IPS-NIHi7 (cell line): ENCODE results near the gene CCDC93.
A peak's percentile ranks its signal among the peaks of the same experiment; 100 is the strongest.
"Not testable (repeated sequence)": the region's sequence is repeated elsewhere in the genome, so short reads cannot be mapped to it uniquely, and the experiment has no call there.

Source experiments
- DNase-seq: peaks from one replicate; pipeline ENCODE4 v3.0.0; 2012; ENCODE audit warnings: mixed read lengths; ENCODE audit errors: extremely low spot score

The CCDC93 gene

DNA sequence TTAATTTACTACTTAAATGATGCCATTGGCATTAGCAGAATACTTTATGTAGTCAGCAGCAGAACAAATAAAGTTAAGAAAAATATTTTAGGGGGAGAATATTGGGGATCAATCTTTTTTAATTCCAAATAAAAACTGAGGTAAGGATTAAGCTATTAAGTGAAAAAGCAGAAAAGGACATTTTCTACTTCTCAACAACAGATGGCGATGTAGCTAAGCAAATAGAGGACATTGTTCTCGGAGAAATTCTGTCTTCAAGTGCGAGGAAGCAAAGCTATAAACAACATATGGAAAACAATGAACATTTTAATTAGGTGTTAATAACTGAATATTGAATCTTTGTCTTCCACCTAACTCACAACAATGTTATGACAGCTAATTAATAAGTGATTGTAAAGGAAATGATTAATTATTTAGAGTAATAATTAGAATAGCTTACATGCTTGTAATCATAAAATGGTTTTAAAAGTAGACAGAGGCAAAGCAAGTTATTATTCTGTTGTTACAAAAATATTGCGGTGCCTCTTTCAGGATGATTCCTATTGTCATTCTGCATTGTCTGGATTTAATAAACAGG lies 32.9 kb upstream of the CCDC93 start:
- DNase-seq: peak; percentile 38

DNA sequence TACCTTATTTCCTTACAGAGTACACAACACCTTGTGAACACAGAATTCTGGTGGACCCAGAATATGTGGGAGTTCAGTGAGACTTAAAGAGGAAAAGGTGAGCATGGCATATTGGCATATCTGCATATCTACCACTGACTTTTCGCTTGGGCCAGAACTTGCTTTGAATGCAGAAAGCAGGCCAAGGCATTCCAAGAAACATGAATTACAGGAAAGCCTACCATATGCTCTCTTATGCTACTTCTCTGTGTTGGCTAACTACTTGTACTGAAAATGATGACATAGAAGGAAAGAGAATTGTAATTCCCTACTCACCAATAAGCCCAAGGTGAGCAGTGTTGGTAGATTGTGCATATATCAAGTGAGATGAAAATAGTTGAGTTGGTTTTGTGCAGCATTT lies 31.4 kb upstream of the CCDC93 start:
- no peak for DNase-seq

DNA sequence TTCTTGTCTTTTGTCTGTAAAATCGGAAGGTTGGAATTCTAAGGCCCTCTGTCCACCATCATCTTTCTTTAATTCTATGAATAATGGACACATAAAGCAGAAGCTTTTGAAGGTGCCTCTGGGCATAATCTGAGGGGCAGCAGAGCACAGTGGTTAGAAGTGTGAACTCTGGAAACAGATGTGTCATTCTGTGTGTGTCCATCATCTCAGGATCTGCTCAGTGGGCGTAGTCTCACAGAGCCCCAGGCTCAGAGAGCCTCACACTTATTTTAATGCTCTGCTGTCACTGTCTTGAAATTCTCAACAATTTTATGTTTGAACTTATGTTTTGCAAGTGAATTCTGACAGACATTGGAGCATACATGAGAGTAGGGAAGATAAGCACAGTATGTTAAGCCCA lies 31.0 kb upstream of the CCDC93 start:
- no peak for DNase-seq

DNA sequence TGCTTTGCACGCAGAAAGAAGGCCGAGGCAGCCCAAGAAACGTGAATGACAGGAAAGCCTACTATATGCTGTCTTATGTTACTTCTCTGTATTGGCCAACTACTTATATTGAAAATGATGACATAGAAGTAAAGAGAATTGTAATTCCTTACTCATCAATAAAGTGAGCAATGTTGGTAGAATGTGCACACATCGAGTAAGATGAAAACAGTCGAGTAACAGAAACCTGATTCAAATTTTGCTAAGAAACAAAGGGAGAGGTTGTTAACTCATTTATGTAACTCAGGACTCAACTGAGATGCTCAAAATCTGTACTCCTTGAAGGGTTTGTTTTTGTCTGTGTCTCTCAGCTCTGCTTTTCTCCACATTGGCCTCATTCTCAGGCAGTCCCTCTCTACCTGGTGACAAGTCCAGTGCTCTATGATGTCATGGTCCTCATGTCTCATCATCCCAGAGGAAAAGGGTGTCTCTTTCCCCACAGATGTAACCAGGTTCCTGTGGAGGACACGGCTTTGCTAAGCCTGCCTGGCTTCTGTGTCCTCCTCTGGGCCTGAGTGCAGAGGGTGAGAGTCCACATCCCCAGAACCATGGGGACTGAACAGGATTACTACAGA lies 30.3 kb upstream of the CCDC93 start:
- DNase-seq: no peak

DNA sequence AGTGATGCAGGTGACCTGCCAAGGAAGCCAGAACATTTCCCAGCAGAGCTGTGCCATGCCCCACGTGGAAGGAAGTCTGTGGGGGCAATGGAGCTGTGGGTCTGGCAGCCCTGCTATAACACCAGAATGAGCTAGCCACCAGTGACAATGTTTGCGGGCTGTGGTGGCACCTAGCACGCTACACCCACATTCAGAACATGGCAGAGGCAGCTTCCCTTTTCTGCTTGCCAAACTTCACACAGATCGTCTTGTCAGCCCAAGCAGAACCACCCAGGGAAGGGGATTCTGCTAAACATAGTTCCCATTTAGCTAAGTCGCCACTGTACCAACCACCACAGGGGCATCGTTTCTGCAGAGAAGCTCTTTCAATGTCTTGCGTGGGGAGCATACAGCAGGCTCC lies 27.0 kb upstream of the CCDC93 start:
- no peak for DNase-seq

DNA sequence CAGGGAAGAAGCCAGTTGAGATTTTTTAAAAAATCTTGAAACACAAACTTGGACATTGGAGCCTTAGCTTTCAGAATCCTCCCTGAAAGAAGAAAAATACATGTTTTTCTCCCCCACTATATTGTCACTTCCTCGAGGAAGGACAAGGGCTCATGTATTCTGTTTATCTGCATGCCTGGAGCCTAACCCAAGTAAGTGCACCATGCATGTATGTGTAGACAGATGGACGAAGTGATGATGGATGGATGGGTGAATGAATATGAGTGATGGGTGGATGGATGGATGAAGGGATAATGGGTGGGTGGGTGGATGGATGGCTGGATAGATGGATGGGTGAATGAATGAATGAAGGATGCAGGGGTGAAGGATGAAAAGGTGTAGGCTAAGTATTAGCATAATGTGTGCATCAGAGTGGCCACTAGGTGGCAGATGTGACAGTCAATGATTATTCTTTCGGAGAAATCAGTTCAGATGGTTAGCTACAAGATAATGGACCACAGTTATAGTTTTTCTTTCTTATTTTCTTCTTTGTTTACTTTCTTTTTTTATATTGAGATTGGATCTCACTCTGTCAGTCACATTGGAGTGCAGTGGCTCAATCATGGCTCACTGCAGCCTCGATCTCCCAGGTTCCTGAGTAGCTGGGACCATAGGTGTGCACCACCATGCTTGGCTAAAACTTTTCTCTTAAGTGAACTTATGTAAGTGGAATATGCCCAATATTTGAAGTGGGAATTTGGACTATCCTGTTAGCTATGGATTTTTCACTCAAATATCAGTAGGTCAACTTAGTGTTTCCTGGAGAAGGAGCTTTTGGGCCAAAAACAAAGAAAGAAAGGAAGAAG lies 18.5 kb upstream of the CCDC93 start:
- peak; percentile 57 for DNase-seq

DNA sequence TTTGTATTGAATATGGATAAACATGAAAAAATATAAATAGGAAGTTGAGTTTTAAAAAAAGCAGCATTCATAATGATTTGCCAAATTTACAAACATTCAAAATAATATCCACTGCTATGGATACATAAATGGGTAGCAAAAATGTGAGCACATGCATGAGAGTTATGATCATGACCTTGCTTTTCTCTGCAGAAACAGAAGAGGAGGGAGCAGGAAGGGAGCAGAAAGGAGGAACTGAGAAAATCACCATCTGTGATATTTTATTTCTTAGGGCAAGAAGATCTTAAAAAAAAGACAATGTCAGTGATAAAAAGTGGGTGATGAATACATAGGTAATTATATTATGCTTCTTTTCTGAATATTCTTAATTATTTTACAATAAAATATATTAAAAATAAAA lies 17.7 kb upstream of the CCDC93 start:
- no peak for DNase-seq

DNA sequence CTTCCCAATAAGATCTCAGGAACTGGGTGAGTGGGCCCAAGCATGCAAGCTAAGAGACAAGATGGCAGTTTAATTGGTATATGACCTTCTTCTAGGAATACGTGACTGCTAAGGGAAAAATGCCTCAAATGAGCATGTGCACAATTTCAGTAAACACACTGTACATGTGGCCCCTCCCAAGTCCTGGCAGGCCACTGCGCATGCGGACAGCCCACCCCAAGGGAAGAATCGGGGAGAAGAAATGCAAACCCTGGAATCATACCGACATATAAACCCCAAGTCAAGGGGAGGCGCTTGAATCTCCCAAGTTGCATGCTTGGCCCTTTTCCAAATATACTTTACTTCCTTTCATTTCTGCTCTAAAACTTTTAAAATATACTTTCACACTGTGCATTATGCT lies 15.2 kb upstream of the CCDC93 start:
- no peak for DNase-seq

DNA sequence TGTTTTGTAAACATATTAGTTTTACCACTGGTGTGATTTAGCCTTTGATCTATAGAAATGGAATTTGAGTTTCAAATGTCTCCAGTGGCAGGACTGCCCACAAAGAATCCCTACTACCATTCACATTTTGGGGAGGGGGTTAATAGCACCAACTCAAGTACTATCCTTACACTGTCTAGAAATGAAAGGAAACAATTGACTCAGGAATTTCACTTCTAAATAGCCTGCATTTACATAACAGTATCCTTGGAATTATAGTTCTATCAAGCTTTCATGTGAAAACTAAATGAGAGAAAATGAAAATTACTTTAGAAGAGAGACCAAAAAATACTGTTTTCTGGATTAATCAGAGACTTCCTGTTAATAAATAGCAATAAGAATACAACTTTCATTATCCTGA lies 7.5 kb upstream of the CCDC93 start:
- DNase-seq: no peak

DNA sequence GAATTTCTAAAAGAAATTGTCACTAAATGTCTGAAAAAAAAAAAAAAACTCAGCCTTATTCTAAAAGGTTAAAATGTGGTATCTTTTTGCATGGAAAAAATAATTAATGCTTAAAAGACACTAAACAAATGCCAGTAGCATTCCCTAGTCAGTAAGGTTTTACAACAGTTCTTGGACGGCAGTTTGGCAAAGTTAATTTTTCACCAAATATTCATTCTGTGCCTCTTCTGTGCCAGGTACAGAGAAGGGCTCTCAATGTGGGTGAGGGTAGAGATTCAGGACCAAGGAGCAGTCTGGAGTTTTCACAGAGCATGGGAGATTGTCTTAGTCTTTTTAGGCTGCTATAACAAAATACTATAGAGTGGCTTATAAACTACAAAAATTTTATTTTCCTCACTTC lies 6.0 kb upstream of the CCDC93 start:
- no peak for DNase-seq

DNA sequence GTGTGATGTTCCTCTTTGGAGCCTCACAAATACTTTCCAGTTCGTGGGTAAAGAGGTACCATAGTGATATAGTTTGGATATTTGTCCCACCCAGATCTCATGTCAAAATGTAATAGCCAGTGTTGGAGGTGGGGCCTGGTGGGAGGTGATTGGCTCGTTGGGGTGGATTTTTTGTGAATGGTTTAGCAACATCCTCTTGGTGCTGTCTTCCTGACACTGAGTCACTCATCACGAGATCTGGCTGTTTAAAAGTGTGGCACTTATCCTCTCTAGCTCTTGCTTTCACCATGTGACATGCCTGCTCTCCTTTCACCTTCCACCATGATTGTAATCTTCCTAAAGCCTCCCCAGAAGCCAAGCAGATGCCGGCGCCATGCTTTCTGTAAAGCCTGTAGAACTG lies 3.0 kb upstream of the CCDC93 start:
- DNase-seq: no peak

DNA sequence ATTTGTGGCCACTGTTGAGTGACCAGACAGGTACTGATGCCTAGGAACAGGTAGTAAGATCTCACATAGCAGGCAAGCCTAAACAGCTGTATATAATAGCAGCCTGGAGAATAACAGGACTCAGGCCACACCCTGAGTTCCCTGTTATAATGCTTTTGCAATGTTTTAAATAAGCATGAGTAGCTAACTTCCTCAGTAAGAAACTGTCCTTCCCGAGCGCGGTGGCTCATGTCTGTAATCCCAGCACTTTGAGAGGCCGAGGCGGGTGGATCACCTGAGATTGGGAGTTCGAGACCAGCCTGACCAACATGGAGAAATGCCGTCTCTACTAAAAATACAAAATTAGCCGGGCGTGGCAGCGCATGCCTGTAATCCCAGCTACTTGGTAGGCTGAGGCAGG lies 1.9 kb upstream of the CCDC93 start:
- not testable (repeated sequence) for DNase-seq

DNA sequence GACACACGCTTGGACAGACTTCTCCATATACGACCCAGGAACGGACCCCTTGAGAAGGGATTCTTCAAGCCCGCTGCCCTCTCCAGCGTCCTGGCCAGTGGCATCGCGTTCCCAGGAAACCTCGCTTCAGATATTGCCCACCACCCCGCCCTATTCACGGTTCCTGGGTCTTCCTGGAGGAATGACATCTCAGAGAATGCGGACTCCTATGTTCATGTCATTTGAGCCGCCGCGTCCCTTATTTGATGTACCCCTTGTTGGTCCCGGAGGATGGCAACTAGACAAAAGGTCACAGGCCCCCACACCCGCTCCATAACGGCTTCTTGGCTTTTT lies 588 bp upstream of the CCDC93 start:
- DNase-seq: peak; percentile 31

DNA sequence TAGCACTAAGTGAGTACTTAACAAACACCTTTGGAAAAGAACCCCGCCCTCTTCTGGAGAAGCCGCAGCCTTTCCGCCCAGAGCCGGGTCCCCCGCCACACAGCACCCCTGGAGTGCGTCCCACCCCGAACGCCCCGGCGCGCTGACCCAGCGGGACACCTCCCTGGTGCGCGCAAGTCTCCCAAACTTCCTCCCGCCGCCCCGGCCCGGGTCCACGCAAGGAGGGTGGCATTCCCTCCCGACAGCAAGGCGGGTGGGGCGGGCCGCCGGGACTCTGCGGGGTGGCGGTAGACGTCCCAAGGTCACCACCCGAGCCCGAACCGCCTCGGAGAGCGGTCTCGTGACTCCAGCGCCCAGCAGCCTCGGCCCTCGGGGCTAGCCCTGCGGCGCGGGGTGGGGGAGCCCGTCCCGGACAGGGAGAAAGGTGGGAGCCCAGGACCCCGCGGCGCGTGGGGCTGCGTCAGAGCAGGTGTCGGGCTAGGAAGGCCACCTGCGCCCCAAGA lies 598 bp downstream of the CCDC93 start:
- DNase-seq: peak; percentile 52

DNA sequence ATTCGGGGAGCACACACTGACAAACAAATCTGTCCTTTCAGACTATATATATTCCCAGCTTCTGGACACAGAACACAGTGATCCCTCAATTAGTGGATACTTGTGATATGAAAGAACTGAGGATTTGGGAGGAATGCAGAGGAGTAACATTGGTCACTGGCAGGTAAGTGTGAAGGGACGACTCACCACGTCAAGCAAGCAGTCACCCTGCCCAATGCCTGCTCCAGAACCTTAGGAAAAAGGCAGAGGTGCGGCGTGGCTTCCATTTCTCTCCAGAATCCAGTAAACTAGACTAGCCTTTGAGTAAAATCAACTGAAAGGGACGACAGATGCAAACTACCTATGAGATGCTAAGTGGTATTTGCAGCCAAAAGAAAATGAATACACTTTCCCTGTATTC lies 1.1 kb downstream of the CCDC93 start:
- DNase-seq: no peak

DNA sequence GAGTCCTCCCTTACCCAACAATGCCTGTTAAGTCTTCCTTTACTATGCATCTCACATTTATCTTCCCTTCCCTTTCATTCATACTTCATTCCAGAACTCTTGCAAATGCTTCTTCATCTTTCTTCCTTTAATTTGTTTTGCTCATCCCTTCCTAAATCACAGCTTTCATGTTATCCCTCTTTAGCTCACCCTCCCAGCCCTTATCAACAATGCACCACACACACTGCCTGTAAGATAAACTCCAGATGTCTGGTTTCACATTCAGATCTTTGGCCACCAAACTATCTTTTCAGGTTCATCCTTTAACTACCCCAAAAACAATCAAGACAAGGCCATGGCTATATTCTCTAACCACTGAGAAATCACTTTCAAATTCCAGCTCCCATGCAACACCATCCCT lies 3.4 kb downstream of the CCDC93 start:
- no peak for DNase-seq

DNA sequence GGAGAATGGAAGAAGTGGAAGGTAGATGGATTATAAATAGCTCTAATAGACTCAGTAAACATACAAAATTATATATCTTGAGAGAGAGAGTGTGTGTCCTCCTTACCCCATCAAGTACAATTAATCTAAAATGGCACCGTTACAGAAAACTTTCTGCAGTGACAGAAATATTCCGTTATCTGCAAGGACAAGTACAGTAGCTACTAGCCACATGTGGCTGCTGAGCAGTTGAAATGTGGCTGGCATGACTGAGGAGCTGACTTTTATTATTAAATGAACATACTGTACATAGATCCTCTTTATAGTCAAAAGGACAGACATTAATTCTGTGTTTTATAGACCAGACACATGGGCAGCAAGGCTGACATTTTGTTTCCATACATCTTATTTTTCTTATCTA lies 7.0 kb downstream of the CCDC93 start:
- no peak for DNase-seq

DNA sequence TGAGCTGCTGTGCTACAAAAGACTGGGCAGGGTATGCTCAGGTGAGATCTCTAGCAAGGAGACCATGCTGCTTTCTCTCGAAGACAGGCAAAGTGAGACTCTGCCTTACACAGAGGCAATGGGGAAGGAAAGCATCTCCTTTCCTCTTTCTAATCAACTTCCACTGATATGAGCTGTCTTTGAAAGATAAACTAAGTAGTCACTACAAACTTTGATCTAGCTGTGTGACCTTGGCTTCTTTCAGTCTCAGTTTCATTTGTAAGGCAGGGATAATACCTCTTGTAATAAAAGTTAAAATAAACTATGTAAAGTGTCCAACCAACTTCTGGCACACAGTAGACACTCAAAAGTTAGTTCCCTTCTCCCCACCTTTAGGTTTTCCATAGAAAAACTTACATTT lies 7.5 kb downstream of the CCDC93 start:
- no peak for DNase-seq

DNA sequence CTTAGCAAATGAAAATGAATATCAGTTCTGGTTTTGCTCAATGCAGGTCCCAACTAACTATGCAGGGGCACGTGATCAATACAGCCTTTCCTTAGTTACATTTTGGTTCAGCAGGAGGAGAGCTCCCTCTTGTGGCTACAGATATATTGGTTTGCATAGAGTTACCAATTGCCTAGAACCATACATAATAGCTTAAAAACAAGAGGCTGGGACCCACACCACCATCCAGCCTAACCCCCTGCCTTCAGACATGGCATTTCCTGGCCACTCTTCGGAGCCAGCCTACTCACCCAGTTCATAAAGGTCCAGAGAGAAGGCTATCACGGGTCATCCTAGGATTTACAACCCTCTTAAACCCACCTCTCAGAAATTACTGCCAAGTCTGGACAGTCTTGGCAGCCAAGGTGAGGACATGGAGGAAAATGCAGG lies 10.5 kb downstream of the CCDC93 start:
- peak; percentile 73 for DNase-seq

DNA sequence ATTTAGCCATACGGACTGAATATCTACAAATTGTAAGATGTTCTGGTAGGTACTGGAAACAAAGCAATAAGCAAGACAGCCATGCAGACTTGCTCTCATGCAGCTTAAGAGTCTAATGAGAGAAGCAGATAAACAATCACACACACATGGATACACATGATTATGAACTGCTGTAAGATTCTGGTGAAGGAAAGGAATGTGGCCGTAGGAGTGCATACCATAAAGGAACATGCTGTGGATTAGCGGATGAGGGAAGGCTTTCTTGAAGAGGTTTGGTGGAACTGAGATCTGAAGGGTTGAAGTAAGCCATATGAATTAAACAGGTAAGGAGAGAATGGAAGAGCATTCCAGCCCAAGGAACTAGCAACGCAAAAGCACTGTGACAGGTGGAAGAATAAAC lies 13.8 kb downstream of the CCDC93 start:
- DNase-seq: no peak

DNA sequence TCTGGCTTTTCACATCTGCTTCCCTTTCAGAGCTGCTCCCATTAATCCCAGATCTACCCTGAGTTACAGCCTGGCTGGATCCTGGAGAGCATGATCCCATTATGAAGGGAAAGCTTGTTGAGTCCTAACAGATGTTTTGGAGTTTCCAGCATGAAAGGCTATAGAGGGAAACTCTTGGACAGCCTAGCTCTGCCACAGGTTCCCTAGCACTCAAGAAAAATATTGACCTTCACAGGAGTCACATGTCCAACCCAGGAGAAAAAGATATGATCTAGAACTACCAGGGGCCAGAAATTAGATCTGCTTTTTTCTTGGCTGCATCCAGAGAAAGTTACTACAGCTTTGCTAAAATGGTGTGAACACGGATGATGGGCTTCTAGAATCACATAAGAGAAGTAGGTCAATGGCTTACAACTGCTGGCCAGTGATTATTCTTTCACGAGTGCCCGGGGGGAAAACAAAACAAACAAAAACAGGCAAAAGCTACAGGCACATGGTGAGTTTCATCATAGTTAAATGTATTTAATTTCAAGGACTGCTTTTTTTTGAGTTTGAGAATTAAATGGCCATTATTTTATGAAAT lies 15.9 kb downstream of the CCDC93 start:
- no peak for DNase-seq

DNA sequence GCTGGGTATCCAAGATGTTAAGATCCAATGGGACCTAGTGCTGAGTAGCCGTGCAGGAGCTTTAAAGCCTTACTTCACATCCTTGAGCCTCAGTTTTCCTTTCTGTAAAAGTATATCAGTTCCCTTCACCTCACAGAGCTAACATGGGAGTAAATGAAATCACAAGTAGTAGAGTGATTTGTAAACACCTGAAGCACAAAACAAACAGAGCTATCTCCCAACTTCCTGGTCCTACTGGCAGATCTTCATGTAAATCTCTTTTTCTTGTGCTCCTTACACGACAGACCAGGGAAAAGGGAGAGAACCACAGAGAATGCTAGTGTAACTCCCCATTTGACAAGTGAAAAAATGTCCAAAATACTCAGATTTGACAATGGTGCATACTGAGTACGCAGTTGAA lies 17.3 kb downstream of the CCDC93 start:
- no peak for DNase-seq

DNA sequence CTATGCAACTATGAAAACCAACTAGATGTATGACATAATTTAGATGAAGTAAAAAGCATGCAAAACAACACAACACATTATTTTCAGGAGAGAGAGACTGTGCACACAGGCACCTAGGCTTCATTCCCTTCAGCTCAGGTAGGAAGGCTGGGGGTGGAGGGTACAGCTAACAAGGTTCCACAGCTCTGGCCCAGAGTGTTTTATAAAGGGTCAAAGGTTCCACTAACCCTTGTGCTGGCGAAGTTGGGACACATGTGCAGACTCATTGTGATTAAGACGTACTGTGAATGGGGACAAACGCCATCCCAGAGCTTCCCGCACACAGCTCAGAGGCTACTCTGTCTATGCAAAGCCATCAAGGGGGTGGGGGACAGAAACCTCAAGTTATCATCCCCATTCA lies 19.1 kb downstream of the CCDC93 start:
- no peak for DNase-seq
